VCaP (cell line): ENCODE data around the gene AMZ1.
"Not testable (repeated sequence)": the region's sequence is repeated elsewhere in the genome, so short reads cannot be mapped to it uniquely, and the experiment has no call there.

Source experiments
- H3K27ac ChIP-seq: fragments of 450-650 bp; 2 replicates; pipeline ENCODE4 v1.5.1; 2017
- TF ChIP-seq, protein P1 (sequence below): fragments of 450-650 bp; conservative IDR thresholded peaks from 2 replicates; pipeline ENCODE4 v1.5.1; 2017; ENCODE audit warnings: mild to moderate bottlenecking, moderate library complexity

AMZ1 gene

GRCh38 chr7:2691011-2691707, 3.2 kb downstream of the AMZ1 start:
- H3K27ac ChIP-seq = no peak overlapping the region
- TF ChIP-seq, protein P1, sequence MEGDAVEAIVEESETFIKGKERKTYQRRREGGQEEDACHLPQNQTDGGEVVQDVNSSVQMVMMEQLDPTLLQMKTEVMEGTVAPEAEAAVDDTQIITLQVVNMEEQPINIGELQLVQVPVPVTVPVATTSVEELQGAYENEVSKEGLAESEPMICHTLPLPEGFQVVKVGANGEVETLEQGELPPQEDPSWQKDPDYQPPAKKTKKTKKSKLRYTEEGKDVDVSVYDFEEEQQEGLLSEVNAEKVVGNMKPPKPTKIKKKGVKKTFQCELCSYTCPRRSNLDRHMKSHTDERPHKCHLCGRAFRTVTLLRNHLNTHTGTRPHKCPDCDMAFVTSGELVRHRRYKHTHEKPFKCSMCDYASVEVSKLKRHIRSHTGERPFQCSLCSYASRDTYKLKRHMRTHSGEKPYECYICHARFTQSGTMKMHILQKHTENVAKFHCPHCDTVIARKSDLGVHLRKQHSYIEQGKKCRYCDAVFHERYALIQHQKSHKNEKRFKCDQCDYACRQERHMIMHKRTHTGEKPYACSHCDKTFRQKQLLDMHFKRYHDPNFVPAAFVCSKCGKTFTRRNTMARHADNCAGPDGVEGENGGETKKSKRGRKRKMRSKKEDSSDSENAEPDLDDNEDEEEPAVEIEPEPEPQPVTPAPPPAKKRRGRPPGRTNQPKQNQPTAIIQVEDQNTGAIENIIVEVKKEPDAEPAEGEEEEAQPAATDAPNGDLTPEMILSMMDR = no peak

- not testable (repeated sequence) for H3K27ac ChIP-seq
Measured at GRCh38 chr7:2691932-2692439, 4.0 kb downstream of the AMZ1 start.

- H3K27ac ChIP-seq = no peak overlapping the region
- TF ChIP-seq, protein P1 = no peak
Measured at GRCh38 chr7:2692543-2692942, 4.5 kb downstream of the AMZ1 start.

DNA sequence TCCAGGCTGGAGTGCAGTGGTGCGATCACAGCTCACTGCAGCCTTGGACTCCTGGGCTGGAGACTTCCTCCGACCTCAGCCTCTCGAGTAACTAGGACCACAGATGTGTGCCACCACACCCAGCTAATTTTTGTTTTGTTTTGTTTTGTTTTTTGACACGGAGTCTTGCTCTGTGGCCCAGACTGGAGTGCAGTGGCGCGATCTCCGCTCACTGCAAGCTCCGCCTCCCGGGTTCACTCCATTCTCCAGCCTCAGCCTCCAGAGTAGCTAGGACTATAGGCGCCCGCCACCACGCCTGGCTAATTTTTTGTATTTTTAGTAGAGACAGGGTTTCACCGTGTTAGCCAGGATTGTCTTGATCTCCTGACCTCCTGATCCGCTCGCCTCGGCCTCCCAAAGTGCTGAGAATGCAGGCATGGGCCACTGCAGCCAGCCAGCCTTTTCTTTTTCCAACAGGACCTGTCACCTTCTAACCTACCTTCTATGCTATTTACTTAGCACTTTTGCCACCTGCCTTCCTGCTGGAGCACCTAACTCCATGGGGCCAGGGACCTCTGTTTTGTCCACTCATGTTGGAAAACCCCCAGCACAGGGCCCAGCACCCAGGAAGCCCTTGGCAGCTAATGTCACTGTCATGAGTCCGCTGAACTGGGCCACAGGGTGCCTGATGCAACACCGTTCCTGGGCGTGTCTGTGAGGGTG, 5.6 kb downstream of the AMZ1 start:
- not testable (repeated sequence) for H3K27ac ChIP-seq

GRCh38 chr7:2694122-2694436, 6.1 kb downstream of the AMZ1 start:
- not testable (repeated sequence) for H3K27ac ChIP-seq

DNA sequence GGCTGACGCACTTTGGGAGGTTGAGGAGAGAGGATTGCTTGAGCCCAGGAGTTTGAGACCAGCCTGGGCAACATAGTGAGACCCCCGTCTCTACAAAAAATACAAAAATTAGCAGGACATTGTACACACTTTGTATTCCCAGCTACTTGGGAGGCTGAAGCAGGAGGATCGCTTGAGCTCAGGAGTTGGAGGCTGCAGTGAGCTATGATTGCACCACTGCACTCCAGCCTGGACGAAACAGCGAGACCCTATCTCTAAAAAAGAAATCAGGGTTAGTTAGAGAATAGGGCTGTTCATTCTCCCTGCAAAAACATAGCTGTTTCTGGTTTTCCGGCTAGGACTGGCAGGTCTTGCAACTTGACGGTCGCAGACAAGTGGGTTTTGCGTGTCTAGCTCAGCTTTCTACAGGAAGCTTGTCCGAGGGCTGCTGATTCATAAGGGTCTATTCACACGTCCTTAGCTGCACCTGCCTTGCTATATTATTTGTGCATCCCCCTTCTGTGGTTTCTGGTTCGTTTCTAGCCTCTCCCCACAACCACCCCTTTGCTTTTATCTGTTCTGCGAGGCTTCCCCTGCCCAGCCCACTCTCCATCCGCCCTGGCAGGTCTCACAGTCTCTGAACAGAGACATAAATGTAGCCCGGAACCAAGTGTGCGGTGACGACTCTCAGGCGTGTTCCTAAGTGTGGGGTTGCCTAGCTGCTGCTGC, 10.7 kb downstream of the AMZ1 start:
- no peak overlapping the region for H3K27ac ChIP-seq

GRCh38 chr7:2699289-2699620, 11.3 kb downstream of the AMZ1 start:
- H3K27ac ChIP-seq = no peak overlapping the region
- TF ChIP-seq, protein P1 = no peak

More for the DNA sequence above, 10.7 kb downstream of the AMZ1 start:
- TF ChIP-seq, protein P1 = no peak

- no peak overlapping the region for H3K27ac ChIP-seq
- TF ChIP-seq, protein P1 = no peak
Measured at GRCh38 chr7:2700141-2700850, 12.3 kb downstream of the AMZ1 start.
